PC-3 (cell line): ENCODE results near the gene ANKRD11.

ENCODE experiments used
- EZH2phosphoT487 ChIP-seq: fragments of 300-600 bp; sonication (generic); IDR thresholded peaks from 2 replicates; pipeline ENCODE4 v1.6.1; 2018; ENCODE audit warnings: mild to moderate bottlenecking, antibody characterized with exemption, low read length, borderline replicate concordance
- TF ChIP-seq, protein P1 (sequence below): fragments of 300-600 bp; sonication (generic); conservative IDR thresholded peaks from 2 replicates; pipeline ENCODE4 v1.5.1; 2017; ENCODE audit warnings: antibody characterized with exemption, low read depth, mild to moderate bottlenecking, low read length

GRCh38 chr16:89444728-89445127, 45.6 kb downstream of the ANKRD11 start:
- TF ChIP-seq, protein P1, sequence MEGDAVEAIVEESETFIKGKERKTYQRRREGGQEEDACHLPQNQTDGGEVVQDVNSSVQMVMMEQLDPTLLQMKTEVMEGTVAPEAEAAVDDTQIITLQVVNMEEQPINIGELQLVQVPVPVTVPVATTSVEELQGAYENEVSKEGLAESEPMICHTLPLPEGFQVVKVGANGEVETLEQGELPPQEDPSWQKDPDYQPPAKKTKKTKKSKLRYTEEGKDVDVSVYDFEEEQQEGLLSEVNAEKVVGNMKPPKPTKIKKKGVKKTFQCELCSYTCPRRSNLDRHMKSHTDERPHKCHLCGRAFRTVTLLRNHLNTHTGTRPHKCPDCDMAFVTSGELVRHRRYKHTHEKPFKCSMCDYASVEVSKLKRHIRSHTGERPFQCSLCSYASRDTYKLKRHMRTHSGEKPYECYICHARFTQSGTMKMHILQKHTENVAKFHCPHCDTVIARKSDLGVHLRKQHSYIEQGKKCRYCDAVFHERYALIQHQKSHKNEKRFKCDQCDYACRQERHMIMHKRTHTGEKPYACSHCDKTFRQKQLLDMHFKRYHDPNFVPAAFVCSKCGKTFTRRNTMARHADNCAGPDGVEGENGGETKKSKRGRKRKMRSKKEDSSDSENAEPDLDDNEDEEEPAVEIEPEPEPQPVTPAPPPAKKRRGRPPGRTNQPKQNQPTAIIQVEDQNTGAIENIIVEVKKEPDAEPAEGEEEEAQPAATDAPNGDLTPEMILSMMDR: no peak
- no peak for TF ChIP-seq EZH2phosphoT487
